ENCODE measurements around the gene SLC52A3.

Gene SLC52A3

DNA sequence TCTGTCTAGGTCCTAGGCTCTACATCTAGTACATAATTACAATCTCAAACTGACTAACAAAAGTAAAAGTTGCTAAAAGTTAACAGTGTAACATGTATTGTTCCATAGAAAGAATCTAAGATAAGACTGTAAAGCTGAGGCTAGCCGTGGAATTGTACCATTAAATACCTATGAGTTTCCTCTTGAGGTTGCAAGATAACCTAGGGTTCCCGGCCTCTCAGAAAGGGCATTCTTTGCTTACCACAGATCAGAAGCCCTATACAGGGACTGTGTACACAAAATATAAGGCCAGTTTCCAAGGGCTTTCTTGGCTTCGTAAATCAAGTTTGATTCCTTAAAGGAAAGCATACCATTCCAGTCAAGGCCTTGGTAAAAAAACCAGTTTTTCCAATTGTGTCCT, 11.5 kb upstream of the SLC52A3 start:
- DNase-seq (no peak), ATAC-seq (replicated peaks) (no peak)
- no peaks in the 10 kb centered on the region for H3K36me3 Mint-ChIP-seq (ENCODE audit: insufficient read depth)
- H3K27me3 Mint-ChIP-seq, result peaks cover 27 to 52% of the 10 kb centered on the region in 2 donors
- H3K9me3 Mint-ChIP-seq, result peaks cover 6 to 12% of the 10 kb centered on the region in 2 donors
- H3K27ac Mint-ChIP-seq, result no peak overlapping the region
- H3K4me3 Mint-ChIP-seq, result no peak overlapping the region
- H3K4me1 Mint-ChIP-seq (ENCODE audit: low read depth in 2 of 2), result no peaks in the 10 kb centered on the region

DNA sequence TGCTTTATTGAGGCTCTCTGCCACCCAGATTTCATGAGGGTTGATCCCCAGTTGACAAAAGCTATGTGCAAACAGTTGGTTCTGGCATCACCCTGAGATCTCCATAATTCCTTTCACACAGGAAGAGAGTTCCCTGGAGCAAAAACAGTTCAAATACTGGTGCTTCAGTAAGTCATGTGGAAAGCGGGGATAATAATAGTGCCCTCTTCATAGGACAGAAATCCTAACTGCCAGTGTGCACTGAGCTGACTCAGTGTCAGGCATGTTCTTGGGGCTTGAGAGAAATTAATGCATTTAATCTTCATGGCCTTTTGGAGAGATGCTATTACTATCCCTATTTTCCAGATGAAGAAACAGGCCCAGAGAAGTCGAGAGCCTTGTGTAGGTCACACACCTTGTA, 7.9 kb upstream of the SLC52A3 start:
- ATAC-seq (replicated peaks), result no peak
- Mint-ChIP-seq H3K4me1 (ENCODE audit: low read depth in 2 of 2) (no peaks in the 10 kb centered on the region), H3K4me3 (no peak overlapping the region), H3K27ac (no peak overlapping the region), H3K9me3 (no peaks in the 10 kb centered on the region), H3K36me3 (ENCODE audit: insufficient read depth) (no peaks in the 10 kb centered on the region), H3K27me3 (peaks cover 50 to 73% of the 10 kb centered on the region in 2 donors)
- DNase-seq, result no peak

DNA sequence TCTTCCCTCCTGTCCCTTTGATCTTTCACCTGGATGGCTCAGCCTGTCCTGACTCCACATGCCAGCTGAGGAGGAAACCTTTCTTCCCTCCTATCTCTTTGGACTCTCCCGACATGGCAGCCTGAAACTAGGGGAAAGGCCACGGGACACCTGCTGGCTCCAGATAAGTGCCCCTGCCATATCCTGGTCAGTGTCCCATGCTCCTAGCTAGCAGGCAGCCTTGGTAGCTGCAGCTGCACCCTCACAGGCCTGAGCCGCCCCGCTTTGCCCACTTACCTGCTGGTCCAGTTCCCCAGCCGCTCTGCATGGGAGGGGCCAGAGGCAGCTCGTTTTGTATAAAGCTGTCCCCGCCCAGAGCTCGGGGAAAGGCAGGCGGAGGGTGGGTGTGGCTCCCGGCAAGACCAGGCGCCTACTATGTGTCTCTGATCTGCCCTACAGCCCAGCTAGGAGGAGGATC, 7.4 kb upstream of the SLC52A3 start:
- Mint-ChIP-seq H3K9me3 (no peaks in the 10 kb centered on the region), H3K4me1 (ENCODE audit: low read depth in 2 of 2) (no peaks in the 10 kb centered on the region), H3K27me3 (peaks cover 54 to 77% of the 10 kb centered on the region in 2 donors), H3K4me3 (no peak overlapping the region), H3K27ac (no peak overlapping the region), H3K36me3 (ENCODE audit: insufficient read depth) (no peaks in the 10 kb centered on the region)
- DNase-seq (no peak), ATAC-seq (replicated peaks) (no peak)

DNA sequence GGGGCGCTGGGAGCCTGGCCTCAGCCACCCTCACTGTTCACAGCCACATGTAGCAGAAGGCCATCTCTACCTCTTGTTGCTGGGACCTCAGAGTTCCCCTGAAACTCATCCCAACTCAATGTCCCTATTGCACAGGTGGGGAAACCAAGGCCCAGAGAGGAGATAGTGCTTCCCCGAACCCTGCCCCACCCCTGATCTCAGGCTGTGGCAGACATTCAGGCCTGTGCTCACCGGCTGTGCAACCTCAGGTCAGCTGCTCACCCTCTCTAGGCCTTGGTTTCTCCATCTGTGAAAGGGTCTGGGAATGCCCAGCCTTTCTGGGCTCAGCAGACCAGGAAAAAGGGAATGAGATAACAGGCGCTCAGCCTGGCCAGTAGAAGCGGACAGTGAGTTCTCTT, 6.4 kb upstream of the SLC52A3 start:
- no peak overlapping the region for H3K4me3 Mint-ChIP-seq
- H3K9me3 Mint-ChIP-seq, result no peaks in the 10 kb centered on the region
- no peaks in the 10 kb centered on the region for H3K36me3 Mint-ChIP-seq (ENCODE audit: insufficient read depth)
- H3K27me3 Mint-ChIP-seq, result peaks cover 57 to 77% of the 10 kb centered on the region in 2 donors
- H3K27ac Mint-ChIP-seq, result no peak overlapping the region
- DNase-seq (no peak), ATAC-seq (replicated peaks) (no peak)
- H3K4me1 Mint-ChIP-seq (ENCODE audit: low read depth in 2 of 2), result no peaks in the 10 kb centered on the region

DNA sequence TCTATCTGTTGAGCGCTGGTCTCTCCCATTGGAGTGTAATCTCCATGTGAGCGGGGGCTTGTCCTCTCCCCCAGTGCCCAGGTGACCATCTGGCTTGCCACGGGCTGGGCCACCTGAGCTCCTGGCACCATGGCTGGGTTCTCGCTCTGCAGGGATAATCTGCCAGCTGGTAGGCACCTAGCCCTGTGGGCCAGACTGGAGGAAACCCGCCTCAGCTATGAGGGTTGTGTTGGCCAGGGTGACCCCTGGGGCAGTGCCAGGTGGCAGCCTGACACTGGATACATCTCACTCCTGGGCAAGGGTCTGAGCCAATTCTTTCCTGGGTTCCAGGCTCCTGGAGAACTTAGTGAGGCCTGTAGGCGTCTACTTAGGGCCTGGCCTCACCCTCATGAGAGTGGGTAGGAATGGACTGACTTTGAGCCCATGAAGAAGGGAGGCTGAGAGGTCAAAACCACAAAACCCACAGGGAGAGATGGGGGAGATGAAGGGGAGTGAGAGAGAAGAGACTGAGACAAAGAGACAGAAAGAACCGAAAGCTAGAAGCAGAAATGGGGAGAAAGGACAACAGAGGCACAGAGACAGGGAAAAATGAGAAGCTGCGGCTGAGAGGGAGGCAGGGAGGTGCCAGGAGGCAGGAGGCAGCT, 5.8 kb upstream of the SLC52A3 start:
- Mint-ChIP-seq H3K4me1 (ENCODE audit: low read depth in 2 of 2) (no peaks in the 10 kb centered on the region), H3K9me3 (no peaks in the 10 kb centered on the region), H3K4me3 (no peak overlapping the region), H3K36me3 (ENCODE audit: insufficient read depth) (no peaks in the 10 kb centered on the region), H3K27me3 (peaks cover 58 to 77% of the 10 kb centered on the region in 2 donors), H3K27ac (no peak overlapping the region)
- ATAC-seq (replicated peaks) (no peak), DNase-seq (no peak)

DNA sequence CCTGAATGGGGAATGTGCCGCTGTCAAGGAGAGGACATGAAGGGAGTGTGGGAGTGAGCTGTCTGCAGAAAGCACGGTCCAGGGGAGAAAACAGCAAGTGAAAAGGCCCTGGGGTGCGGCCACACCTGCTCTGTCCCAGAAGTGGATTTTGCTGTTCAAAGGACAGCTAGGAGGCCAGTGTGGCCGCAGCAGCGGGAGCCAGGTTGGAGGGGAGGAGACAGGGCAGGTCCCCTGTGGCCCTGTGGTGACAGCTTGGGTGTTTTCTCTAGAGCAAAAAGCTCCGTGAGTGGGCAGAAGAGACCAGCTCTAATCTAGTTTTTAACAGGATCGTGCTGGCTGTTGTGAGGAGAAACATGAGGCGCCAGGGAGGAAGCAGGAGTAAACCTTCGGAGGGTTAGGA, 4.5 kb upstream of the SLC52A3 start:
- Mint-ChIP-seq H3K9me3 (no peaks in the 10 kb centered on the region), H3K4me1 (ENCODE audit: low read depth in 2 of 2) (no peaks in the 10 kb centered on the region), H3K27ac (no peak overlapping the region), H3K27me3 (peaks cover 63 to 81% of the 10 kb centered on the region in 2 donors), H3K36me3 (ENCODE audit: insufficient read depth) (no peaks in the 10 kb centered on the region), H3K4me3 (no peak overlapping the region)
- ATAC-seq (replicated peaks) (no peak), DNase-seq (no peak)

DNA sequence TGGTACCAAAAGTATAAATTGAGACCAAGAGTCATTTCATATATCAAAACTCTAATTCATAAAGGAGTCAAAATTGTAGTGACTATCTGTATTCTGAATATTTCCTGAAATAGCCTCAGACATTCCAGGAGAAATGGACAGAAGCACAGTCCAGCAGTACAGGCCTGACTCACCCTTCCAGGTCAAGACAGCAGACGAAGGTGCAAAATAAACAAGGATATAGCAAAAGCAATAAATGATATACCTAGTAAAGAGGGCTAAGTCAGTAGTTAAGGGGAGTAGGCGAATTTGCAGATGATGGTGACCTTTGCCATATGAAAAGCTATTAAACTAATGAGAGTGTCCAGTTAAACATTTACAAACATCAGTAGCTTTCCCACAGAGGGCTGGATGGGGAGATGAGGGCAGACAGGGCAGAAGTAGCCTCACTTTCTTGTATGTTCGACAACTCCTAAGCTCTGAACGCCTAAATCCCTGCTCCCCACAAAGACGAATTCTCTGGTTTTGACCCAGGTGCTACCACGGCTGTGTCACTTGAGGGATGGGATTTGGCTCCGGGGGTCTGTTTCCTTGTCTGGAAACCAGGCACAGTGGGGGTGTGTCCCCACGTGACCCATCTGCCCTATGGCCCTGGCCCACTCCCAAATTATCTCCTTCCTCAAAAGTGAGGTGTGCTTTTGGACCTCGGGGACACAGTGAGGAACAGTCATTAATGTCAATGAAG, 3.6 kb upstream of the SLC52A3 start:
- DNase-seq (no peak), ATAC-seq (replicated peaks) (no peak)
- H3K36me3 Mint-ChIP-seq (ENCODE audit: insufficient read depth), result no peaks in the 10 kb centered on the region
- no peaks in the 10 kb centered on the region for H3K4me1 Mint-ChIP-seq (ENCODE audit: low read depth in 2 of 2)
- H3K27me3 Mint-ChIP-seq, result peaks cover 67 to 80% of the 10 kb centered on the region in 2 donors
- H3K27ac Mint-ChIP-seq, result no peak overlapping the region
- H3K4me3 Mint-ChIP-seq, result no peak overlapping the region
- no peaks in the 10 kb centered on the region for H3K9me3 Mint-ChIP-seq

DNA sequence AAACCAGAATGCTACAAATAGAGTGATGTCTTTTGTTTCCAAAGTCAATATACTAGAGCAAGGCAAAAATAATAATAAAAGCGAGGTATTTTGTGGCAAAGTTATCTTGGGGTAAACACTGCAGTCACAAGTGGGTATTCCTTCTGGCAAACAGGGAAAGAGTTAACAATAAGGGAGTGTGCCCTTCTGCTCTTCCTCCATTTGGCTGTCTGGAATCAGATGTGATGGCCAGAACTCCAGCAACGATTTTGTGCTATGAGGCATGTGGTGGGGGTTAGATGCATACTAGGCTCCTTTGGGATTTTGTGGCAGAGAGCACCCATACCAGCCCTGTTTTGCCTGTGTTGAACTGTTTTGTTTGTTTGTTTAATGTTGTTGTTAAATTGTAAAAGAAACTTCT, 2.4 kb upstream of the SLC52A3 start:
- ATAC-seq (replicated peaks) (no peak), DNase-seq (no peak)
- Mint-ChIP-seq H3K27me3 (peaks cover 59 to 76% of the 10 kb centered on the region in 2 donors), H3K4me3 (no peak overlapping the region), H3K4me1 (ENCODE audit: low read depth in 2 of 2) (no peaks in the 10 kb centered on the region), H3K36me3 (ENCODE audit: insufficient read depth) (no peaks in the 10 kb centered on the region), H3K9me3 (no peaks in the 10 kb centered on the region), H3K27ac (no peak overlapping the region)

DNA sequence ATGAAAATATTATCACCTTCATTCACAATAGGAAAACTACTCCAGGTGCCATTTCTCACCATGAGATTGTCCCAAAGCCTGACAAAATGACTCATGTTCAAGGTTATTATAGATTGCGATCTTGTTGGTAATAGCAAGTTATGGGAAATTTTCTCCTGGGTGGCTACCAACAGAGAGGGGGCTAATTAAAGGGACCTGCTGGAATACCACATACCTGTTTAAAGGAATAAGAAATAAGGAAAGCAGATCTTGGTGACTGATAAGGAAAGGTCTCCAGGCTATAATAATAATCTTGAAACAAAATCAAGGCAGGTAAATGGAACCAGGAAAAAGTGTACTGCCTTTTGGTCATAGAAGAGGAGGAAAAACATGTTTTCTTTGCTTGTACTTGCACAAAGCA, 1.4 kb downstream of the SLC52A3 start:
- Mint-ChIP-seq H3K4me1 (ENCODE audit: low read depth in 2 of 2) (no peaks in the 10 kb centered on the region), H3K36me3 (ENCODE audit: insufficient read depth) (no peaks in the 10 kb centered on the region), H3K9me3 (no peaks in the 10 kb centered on the region), H3K27ac (no peak overlapping the region), H3K4me3 (no peak overlapping the region), H3K27me3 (peaks cover 50 to 69% of the 10 kb centered on the region in 2 donors)
- DNase-seq (no peak), ATAC-seq (replicated peaks) (no peak)

DNA sequence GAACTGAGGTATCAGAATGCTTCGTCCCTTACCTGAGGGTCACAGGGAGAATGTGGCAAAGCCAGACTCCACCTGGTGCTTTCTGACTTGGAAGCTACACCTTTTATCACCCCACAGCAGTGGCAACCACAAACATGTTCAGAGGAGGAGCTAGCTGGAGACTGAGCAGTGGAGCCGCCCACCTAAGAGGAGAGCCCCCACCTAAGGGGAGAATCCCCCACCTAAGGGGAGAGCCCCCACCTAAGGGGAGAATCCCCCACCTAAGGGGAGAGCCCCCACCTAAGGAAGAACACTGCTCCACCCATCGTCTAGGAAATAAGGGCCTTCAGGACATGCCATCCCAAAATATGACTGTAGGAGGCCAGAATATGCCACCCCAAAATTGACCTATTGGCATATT, 4.0 kb downstream of the SLC52A3 start:
- H3K4me3 Mint-ChIP-seq, result no peak overlapping the region

DNA sequence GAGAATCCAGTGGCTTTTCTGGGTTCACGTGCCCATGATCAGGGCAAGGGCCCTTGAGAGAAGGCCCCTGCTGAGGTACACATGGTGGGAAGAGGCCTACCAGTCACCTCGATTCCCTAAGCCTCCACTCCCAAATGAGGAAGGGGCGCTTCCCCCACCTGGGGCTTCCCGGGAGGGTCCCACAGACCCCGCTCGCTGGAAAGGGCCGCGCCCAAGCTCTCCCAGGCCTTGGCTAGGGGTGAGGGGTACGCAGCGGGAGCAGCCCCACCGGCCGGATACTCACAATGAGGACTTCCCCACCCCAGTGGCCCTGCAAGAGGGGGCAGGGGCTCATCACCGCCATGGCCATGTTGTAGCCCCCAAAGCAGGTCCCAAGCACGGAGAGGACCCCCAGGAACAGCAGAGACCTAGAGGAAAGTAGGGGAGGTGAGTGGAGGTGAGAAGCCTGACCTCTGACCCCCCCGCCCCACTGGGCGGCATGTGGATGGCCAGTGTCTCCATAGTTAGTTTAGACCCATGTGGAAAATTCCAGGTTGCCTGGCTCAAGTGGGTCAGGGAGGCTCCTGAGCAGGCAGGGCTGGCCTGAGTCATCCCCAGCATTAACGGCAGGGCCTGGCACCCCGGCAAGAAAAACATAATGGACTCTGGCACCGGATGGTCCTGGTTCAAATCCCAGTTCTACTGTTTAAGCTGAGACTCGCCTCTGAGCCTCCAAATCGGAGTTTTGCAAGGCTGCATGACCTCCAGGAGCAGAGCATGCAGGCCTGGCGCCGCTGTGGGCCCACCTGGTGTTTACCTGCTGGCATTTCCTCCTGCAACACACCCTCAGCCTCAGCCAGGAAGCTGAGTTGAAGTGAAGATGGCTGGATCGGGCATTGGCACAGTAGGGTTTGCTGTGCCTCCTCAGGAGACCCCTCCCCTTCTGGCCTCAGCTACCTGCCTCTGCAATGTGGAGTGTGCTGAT, 6.6 kb downstream of the SLC52A3 start:
- H3K27ac Mint-ChIP-seq, result no peak overlapping the region
- peaks cover 38 to 68% of the 10 kb centered on the region in 2 donors for H3K27me3 Mint-ChIP-seq
- ATAC-seq (replicated peaks) (no peak), DNase-seq (no peak)
- no peaks in the 10 kb centered on the region for H3K4me1 Mint-ChIP-seq (ENCODE audit: low read depth in 2 of 2)
- no peak overlapping the region for H3K4me3 Mint-ChIP-seq
- H3K36me3 Mint-ChIP-seq (ENCODE audit: insufficient read depth), result no peaks in the 10 kb centered on the region
- H3K9me3 Mint-ChIP-seq, result no peaks in the 10 kb centered on the region

More for the DNA sequence above, 4.0 kb downstream of the SLC52A3 start:
- DNase-seq, result no peak
- Mint-ChIP-seq H3K27ac (no peak overlapping the region), H3K36me3 (ENCODE audit: insufficient read depth) (no peaks in the 10 kb centered on the region), H3K4me1 (ENCODE audit: low read depth in 2 of 2) (no peaks in the 10 kb centered on the region), H3K9me3 (no peaks in the 10 kb centered on the region), H3K27me3 (peaks cover 35 to 70% of the 10 kb centered on the region in 2 donors)
- ATAC-seq (replicated peaks), result no peak

DNA sequence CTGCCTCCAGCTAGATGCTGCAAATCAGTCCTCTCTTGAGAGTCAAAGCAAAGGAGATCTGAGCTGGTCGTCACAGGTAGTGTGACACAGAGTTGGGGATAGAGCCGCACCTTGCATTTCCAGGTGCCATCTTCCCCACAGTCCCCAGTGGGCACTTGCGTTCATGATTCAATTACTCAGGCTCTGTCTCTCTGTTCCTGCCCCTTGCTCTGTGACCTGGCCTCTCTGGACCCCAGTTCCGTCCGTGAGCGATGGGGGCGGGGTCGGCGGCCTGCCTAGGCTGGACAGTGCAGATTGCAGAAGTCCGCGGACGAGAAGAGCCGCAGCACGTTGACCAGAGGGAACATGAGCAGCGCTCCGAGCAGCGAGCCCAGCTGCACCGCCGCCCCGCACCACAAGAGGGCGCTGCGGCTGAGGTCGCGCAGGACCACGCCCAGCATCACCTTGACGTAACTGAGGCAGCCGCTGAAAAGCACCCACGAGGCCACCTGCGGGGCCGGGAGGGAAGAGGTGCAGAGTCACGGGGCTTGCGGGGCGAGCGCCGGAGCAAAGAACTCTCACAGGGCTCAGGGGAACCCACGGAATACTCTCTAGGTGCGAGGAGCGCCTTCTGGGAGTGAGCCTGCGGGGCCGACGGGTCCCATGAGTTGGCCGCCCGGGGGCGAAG, 7.4 kb downstream of the SLC52A3 start:
- Mint-ChIP-seq H3K9me3 (no peaks in the 10 kb centered on the region), H3K36me3 (ENCODE audit: insufficient read depth) (no peaks in the 10 kb centered on the region), H3K27me3 (peaks cover 45 to 70% of the 10 kb centered on the region in 2 donors), H3K4me3 (no peak overlapping the region), H3K4me1 (ENCODE audit: low read depth in 2 of 2) (no peaks in the 10 kb centered on the region), H3K27ac (no peak overlapping the region)
- no peak for ATAC-seq (replicated peaks)
- no peak for DNase-seq

DNA sequence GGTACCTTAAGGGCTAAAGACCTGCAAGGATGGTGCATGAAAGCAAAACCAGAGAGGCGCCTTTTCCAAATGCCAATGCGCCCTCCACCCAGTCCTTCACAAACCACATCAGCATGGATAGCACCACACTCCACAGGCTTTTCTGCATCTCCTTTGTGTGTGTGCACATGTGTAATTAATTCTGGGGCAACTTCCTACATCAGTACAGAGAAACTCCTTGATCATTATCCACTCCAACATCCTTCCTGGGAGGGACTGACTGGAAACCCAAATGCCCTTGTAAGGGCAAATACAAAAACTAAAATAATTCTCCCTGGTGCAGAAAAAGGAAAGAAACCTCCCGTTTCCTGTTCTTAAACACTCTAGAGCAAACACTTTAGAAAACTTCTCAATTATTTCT, 10.8 kb downstream of the SLC52A3 start:
- H3K27me3 Mint-ChIP-seq, result peaks cover 34 to 52% of the 10 kb centered on the region in 2 donors
- no peak for DNase-seq
- no peaks in the 10 kb centered on the region for H3K36me3 Mint-ChIP-seq (ENCODE audit: insufficient read depth)
- no peak overlapping the region for H3K4me3 Mint-ChIP-seq
- no peak overlapping the region for H3K27ac Mint-ChIP-seq
- H3K9me3 Mint-ChIP-seq, result no peaks in the 10 kb centered on the region
- H3K4me1 Mint-ChIP-seq (ENCODE audit: low read depth in 2 of 2), result no peaks in the 10 kb centered on the region
- no peak for ATAC-seq (replicated peaks)
